HCT116 (cell line): ENCODE data around the gene LRRC4B.

Source experiments
- EZH2 ChIP-seq: fragments of 200-600 bp; sonication (generic); IDR thresholded peaks from 2 replicates; pipeline ENCODE4 v1.6.1; 2017; ENCODE audit warnings: antibody characterized with exemption, mixed run types
- EZH2phosphoT487 ChIP-seq: fragments of 200-600 bp; IDR thresholded peaks from 2 replicates; pipeline ENCODE4 v1.6.1; 2018; ENCODE audit warnings: antibody characterized with exemption, borderline replicate concordance
- JUND ChIP-seq: IDR thresholded peaks from 2 replicates; pipeline ENCODE4 v1.6.1; 2012
- POLR2A ChIP-seq: IDR thresholded peaks from 2 replicates; pipeline ENCODE4 v1.7.0; 2011; ENCODE audit warnings: borderline replicate concordance; ENCODE audit not compliant: insufficient read depth, insufficient read length; ENCODE audit errors: extremely low read depth
- POLR2AphosphoS5 ChIP-seq: IDR thresholded peaks from 2 replicates; pipeline ENCODE4 v1.6.1; 2011; ENCODE audit warnings: mild to moderate bottlenecking, low read depth, low read length, moderate library complexity
- SIN3A ChIP-seq: IDR thresholded peaks from 2 replicates; pipeline ENCODE4 v1.6.1; 2012; ENCODE audit warnings: low read depth
- TCF7L2 ChIP-seq: IDR thresholded peaks from 2 replicates; pipeline ENCODE4 v1.7.0; 2011; ENCODE audit warnings: borderline replicate concordance, inconsistent platforms; ENCODE audit not compliant: insufficient read depth, insufficient read length; ENCODE audit errors: extremely low read depth
- YY1 ChIP-seq: IDR thresholded peaks from 2 replicates; pipeline ENCODE4 v1.6.1; 2011; ENCODE audit warnings: low read length, low read depth, moderate library complexity, mild to moderate bottlenecking; ENCODE audit not compliant: insufficient replicate concordance; ENCODE audit errors: extremely low read depth
- ZFX ChIP-seq: fragments of 450-650 bp; IDR thresholded peaks from 2 replicates; pipeline ENCODE4 v1.6.1; 2017
- ZNF274 ChIP-seq: fragments of 200-500 bp; sonication (Bioruptor generic); IDR thresholded peaks from 2 replicates; pipeline ENCODE4 v1.6.1; 2014; ENCODE audit warnings: mild to moderate bottlenecking, low read depth, low read length, inconsistent platforms
- TF ChIP-seq, protein P1 (sequence below), 3 experiments: fragments of 200-600 bp in 1 of 3; sonication (generic) in 1 of 3; IDR thresholded peaks in 2 of 3; conservative IDR thresholded peaks in 1 of 3; 2 replicates each; pipeline ENCODE4 v1.5.1; 2012 to 2017; ENCODE audit warnings: low read depth in 2 of 3, low read length in 2 of 3, antibody characterized with exemption in 1 of 3, borderline replicate concordance in 1 of 3, control low read depth in 1 of 3, mild to moderate bottlenecking in 1 of 3, mixed read lengths in 1 of 3, mixed run types in 1 of 3, moderate library complexity in 1 of 3; ENCODE audit not compliant: insufficient read depth in 1 of 3
- TF ChIP-seq, protein P2 (sequence below): IDR thresholded peaks from 2 replicates; pipeline ENCODE4 v1.6.1; 2012
- TF ChIP-seq, protein P3 (sequence below): IDR thresholded peaks from 2 replicates; pipeline ENCODE4 v1.6.1; 2012; ENCODE audit warnings: low read depth

DNA sequence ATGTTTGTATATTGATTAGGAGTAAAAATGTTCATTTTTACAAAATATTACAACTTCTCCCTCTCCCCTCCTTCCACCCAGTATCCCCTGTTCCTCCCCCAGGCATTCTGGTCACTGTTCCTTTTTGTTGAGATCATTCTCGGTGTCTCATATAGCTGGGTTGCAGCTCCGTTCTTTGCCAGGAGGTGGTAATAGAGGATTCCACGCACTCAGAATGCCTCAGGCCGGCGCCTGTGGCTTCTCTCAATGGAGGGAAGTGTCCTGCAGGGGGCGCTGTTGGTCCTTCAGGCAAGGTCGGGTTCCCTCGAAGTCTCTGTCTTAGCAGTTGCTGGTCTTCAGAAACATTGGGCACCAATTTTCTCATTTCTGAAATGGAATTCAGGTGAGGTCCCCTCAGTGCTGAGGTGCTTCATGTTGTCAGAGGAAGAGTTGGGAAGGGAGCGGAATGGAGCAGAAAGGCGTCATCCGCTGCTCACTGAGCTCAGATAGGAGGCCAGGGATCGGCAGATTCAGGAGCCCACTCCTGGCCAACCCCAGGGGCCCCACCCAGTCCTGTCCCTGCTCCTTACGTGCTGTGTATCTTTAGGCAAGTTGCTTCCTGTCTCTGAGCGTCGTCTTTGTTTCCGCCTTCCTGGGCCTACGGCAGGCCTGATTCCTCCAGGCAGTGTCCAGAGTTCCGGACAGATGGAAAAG is 81.3 kb downstream of the LRRC4B start:
- TF ChIP-seq POLR2A, result no peak
- TF ChIP-seq, protein P1, sequence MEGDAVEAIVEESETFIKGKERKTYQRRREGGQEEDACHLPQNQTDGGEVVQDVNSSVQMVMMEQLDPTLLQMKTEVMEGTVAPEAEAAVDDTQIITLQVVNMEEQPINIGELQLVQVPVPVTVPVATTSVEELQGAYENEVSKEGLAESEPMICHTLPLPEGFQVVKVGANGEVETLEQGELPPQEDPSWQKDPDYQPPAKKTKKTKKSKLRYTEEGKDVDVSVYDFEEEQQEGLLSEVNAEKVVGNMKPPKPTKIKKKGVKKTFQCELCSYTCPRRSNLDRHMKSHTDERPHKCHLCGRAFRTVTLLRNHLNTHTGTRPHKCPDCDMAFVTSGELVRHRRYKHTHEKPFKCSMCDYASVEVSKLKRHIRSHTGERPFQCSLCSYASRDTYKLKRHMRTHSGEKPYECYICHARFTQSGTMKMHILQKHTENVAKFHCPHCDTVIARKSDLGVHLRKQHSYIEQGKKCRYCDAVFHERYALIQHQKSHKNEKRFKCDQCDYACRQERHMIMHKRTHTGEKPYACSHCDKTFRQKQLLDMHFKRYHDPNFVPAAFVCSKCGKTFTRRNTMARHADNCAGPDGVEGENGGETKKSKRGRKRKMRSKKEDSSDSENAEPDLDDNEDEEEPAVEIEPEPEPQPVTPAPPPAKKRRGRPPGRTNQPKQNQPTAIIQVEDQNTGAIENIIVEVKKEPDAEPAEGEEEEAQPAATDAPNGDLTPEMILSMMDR (IDR thresholded peaks at IDR 0.05 in 2 of 3, conservative IDR thresholded peaks at IDR 0.05 in 1 of 3; ENCODE audit: borderline replicate concordance in 1 of 3, insufficient read depth in 1 of 3, low read depth in 2 of 3, low read length in 2 of 3), result peak; percentile 74 to 95 (median 77)
- no peak for TF ChIP-seq ZFX
- TF ChIP-seq, protein P2, sequence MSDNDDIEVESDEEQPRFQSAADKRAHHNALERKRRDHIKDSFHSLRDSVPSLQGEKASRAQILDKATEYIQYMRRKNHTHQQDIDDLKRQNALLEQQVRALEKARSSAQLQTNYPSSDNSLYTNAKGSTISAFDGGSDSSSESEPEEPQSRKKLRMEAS, result no peak
- TF ChIP-seq POLR2AphosphoS5, result no peak
- TF ChIP-seq, protein P3, sequence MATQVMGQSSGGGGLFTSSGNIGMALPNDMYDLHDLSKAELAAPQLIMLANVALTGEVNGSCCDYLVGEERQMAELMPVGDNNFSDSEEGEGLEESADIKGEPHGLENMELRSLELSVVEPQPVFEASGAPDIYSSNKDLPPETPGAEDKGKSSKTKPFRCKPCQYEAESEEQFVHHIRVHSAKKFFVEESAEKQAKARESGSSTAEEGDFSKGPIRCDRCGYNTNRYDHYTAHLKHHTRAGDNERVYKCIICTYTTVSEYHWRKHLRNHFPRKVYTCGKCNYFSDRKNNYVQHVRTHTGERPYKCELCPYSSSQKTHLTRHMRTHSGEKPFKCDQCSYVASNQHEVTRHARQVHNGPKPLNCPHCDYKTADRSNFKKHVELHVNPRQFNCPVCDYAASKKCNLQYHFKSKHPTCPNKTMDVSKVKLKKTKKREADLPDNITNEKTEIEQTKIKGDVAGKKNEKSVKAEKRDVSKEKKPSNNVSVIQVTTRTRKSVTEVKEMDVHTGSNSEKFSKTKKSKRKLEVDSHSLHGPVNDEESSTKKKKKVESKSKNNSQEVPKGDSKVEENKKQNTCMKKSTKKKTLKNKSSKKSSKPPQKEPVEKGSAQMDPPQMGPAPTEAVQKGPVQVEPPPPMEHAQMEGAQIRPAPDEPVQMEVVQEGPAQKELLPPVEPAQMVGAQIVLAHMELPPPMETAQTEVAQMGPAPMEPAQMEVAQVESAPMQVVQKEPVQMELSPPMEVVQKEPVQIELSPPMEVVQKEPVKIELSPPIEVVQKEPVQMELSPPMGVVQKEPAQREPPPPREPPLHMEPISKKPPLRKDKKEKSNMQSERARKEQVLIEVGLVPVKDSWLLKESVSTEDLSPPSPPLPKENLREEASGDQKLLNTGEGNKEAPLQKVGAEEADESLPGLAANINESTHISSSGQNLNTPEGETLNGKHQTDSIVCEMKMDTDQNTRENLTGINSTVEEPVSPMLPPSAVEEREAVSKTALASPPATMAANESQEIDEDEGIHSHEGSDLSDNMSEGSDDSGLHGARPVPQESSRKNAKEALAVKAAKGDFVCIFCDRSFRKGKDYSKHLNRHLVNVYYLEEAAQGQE, result no peak
- TF ChIP-seq JUND, result no peak
- TF ChIP-seq EZH2, result no peak
- no peak for TF ChIP-seq TCF7L2
- no peak for TF ChIP-seq SIN3A
- TF ChIP-seq EZH2phosphoT487, result no peak
- TF ChIP-seq YY1, result no peak
- no peak for TF ChIP-seq ZNF274
